ENCODE results near the gene SERAC1. TPM values are rescaled to one million over a fixed set of nuclear protein-coding genes. Genes with fewer than 3 reads are reported as not detected.

Gene SERAC1
- total and polyA plus RNA-seq, 2 donors (not counting 1 experiment from before 2014, with no cell fraction given): 1.9 to 5.8 TPM

- no peak for TF ChIP-seq EZH2 (IDR thresholded peaks at IDR 0.05; ENCODE audit: borderline replicate concordance, insufficient read depth, low read depth, low read length, poor library complexity, severe bottlenecking)
- TF ChIP-seq, protein P1, sequence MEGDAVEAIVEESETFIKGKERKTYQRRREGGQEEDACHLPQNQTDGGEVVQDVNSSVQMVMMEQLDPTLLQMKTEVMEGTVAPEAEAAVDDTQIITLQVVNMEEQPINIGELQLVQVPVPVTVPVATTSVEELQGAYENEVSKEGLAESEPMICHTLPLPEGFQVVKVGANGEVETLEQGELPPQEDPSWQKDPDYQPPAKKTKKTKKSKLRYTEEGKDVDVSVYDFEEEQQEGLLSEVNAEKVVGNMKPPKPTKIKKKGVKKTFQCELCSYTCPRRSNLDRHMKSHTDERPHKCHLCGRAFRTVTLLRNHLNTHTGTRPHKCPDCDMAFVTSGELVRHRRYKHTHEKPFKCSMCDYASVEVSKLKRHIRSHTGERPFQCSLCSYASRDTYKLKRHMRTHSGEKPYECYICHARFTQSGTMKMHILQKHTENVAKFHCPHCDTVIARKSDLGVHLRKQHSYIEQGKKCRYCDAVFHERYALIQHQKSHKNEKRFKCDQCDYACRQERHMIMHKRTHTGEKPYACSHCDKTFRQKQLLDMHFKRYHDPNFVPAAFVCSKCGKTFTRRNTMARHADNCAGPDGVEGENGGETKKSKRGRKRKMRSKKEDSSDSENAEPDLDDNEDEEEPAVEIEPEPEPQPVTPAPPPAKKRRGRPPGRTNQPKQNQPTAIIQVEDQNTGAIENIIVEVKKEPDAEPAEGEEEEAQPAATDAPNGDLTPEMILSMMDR (IDR thresholded peaks at IDR 0.05): no peak
- ATAC-seq (ENCODE audit: low read depth) (no peak), DNase-seq (no peak)
- intact Hi-C loops (cut with micrococcal nuclease): no loop called here
- 97% methylated on average over 9 of the region's 9 CpGs for WGBS (ENCODE audit: insufficient coverage)
- no peaks in the 10 kb centered on the region for H3K27me3 ChIP-seq (replicated peaks in 1 of 4; ENCODE audit: control extremely low read depth in 1 of 4, control insufficient read depth in 3 of 4, insufficient read depth in 4 of 4, low read length in 3 of 4)
- Mint-ChIP-seq H3K4me3 (no peak overlapping the region), H3K27ac (no peak overlapping the region), H3K27me3 (no peaks in the 10 kb centered on the region), H3K9me3 (ENCODE audit: insufficient read depth) (no peaks in the 10 kb centered on the region), H3K4me1 (no peaks in the 10 kb centered on the region)
- H3K4me3 ChIP-seq (ENCODE audit: control extremely low read depth in 1 of 5, extremely low read depth in 1 of 5, insufficient read depth in 1 of 5, low read depth in 2 of 5, low read length in 4 of 5): no peak overlapping the region
- H4K20me1 ChIP-seq (ENCODE audit: control insufficient read depth, insufficient read depth, low read length, poor library complexity, severe bottlenecking): no peaks in the 10 kb centered on the region
- ChIA-PET POLR2A (no interaction called here), CTCF (no interaction called here)
- no peaks in the 10 kb centered on the region for H3K4me1 ChIP-seq (ENCODE audit: control insufficient read depth in 2 of 2, insufficient read depth in 2 of 2, low read length in 2 of 2)
- no peak overlapping the region for H3K27ac ChIP-seq (ENCODE audit: low read length in 2 of 2)
- H2AFZ ChIP-seq (ENCODE audit: insufficient read depth, low read depth, low read length, poor library complexity, severe bottlenecking): no peak overlapping the region
- no peaks in the 10 kb centered on the region for H3K9me3 ChIP-seq (ENCODE audit: control extremely low read depth in 1 of 3, control insufficient read depth in 2 of 3, insufficient read depth in 1 of 3, low read length in 2 of 3)
- H3K4me2 ChIP-seq (replicated peaks; ENCODE audit: low read depth, low read length, poor library complexity, severe bottlenecking): no peak overlapping the region
- H3K79me2 ChIP-seq (ENCODE audit: control insufficient read depth, insufficient read depth, low read length): no peaks in the 10 kb centered on the region
- no peak overlapping the region for H3K9ac ChIP-seq (ENCODE audit: low read length)
- peaks cover 1 to 41% of the 10 kb centered on the region in 2 experiments for H3K36me3 ChIP-seq (replicated peaks in 1 of 2; ENCODE audit: control extremely low read depth in 1 of 2, control insufficient read depth in 1 of 2, extremely low read depth in 1 of 2, insufficient read depth in 2 of 2, low read length in 1 of 2)
Measured at GRCh38 chr6:158092806-158093205, 75.3 kb downstream of the SERAC1 start.

DNA sequence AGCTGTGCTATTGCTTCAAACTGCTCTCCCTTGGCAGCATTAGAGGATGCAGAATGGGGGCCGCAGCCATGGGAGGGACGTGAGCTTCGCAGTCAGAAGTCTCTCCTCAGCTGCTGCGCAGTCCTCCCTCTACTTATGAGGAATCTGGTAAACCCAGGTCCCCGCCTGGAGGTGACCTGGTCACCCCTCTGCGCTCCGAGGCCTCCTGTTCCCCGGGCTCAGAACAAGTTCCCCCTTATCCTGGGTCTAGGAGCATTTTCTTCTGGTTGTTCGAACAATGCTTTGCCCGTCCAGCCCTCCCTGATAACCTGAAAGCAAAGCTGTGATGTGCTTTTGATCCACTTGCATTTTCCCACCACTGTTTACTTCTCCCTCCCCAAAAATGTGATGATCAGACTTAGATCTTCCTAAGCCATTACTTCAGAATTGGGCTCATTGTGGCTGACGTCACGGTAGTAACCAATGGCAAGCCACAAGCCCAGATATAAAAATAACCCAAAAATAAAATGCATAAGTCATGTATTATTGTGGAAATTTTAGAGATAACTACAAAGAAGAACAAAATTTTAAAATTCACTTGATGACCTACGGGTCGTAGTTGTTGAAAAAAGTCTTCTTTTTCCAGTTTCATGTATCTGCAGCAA is 80.7 kb downstream of the SERAC1 start:
- no peak overlapping the region for H3K4me2 ChIP-seq (replicated peaks; ENCODE audit: low read depth, low read length, poor library complexity, severe bottlenecking)
- ATAC-seq (ENCODE audit: low read depth): no peak
- H3K4me1 ChIP-seq (ENCODE audit: control insufficient read depth in 2 of 2, insufficient read depth in 2 of 2, low read length in 2 of 2): no peaks in the 10 kb centered on the region
- WGBS (ENCODE audit: insufficient coverage): 97% methylated on average over 9 of the region's 14 CpGs
- Mint-ChIP-seq H3K4me1 (peaks cover 4% of the 10 kb centered on the region), H3K27me3 (no peaks in the 10 kb centered on the region), H3K27ac (no peak overlapping the region), H3K9me3 (ENCODE audit: insufficient read depth) (no peaks in the 10 kb centered on the region), H3K4me3 (no peak overlapping the region)
- TF ChIP-seq, protein P1 (IDR thresholded peaks at IDR 0.05): no peak
- TF ChIP-seq EZH2 (IDR thresholded peaks at IDR 0.05; ENCODE audit: borderline replicate concordance, insufficient read depth, low read depth, low read length, poor library complexity, severe bottlenecking): no peak
- no peaks in the 10 kb centered on the region for H4K20me1 ChIP-seq (ENCODE audit: control insufficient read depth, insufficient read depth, low read length, poor library complexity, severe bottlenecking)
- no peak for DNase-seq
- H3K27me3 ChIP-seq (replicated peaks in 1 of 4; ENCODE audit: control extremely low read depth in 1 of 4, control insufficient read depth in 3 of 4, insufficient read depth in 4 of 4, low read length in 3 of 4): no peaks in the 10 kb centered on the region
- ChIA-PET POLR2A (no interaction called here), CTCF (interaction anchor here (0.9 kb wide), 1 partner anchor 43 kb away, joined by 3 read pairs; no protein-coding TSS in a partner anchor)
- H3K36me3 ChIP-seq (replicated peaks in 1 of 2; ENCODE audit: control extremely low read depth in 1 of 2, control insufficient read depth in 1 of 2, extremely low read depth in 1 of 2, insufficient read depth in 2 of 2, low read length in 1 of 2): peaks cover 0 to 35% of the 10 kb centered on the region in 2 experiments
- no peak overlapping the region for H3K27ac ChIP-seq (ENCODE audit: low read length in 2 of 2)
- no peaks in the 10 kb centered on the region for H3K79me2 ChIP-seq (ENCODE audit: control insufficient read depth, insufficient read depth, low read length)
- intact Hi-C loops (cut with micrococcal nuclease): no loop called here
- no peak overlapping the region for H3K9ac ChIP-seq (ENCODE audit: low read length)
- H3K9me3 ChIP-seq (ENCODE audit: control extremely low read depth in 1 of 3, control insufficient read depth in 2 of 3, insufficient read depth in 1 of 3, low read length in 2 of 3): no peaks in the 10 kb centered on the region
- no peak overlapping the region for H2AFZ ChIP-seq (ENCODE audit: insufficient read depth, low read depth, low read length, poor library complexity, severe bottlenecking)
- H3K4me3 ChIP-seq (ENCODE audit: control extremely low read depth in 1 of 5, extremely low read depth in 1 of 5, insufficient read depth in 1 of 5, low read depth in 2 of 5, low read length in 4 of 5): no peak overlapping the region

All from B cell (primary cell).